HepG2 (cell line): ENCODE measurements around the gene ISCA2. TPM values are rescaled to one million over a fixed set of nuclear protein-coding genes. Genes with fewer than 3 reads are reported as not detected.
"Not testable (repeated sequence)": the region's sequence is repeated elsewhere in the genome, so short reads cannot be mapped to it uniquely, and the experiment has no call there.

Experiments
- ATAC-seq: fragments of 200-7000 bp; cut with Tn5 transposase; 3 replicates; pipeline ENCODE4 v1.9.1; 2020; ENCODE audit warnings: mild to moderate bottlenecking, moderate library complexity
- BruUV-seq: library from RNA; stranded (reverse); fragments of 400-500 nt; replicated peaks from 2 replicates; lab custom pipeline; 2021; lab: Mats Ljungman, UMichigan
- CTCF ChIA-PET: fragments of 300-600 bp; formaldehyde crosslinking; extraction: SDS; loops from one replicate; lab custom pipeline; 2021; ENCODE audit warnings: low total read pairs, inconsistent platforms, low intra/inter-chr PET ratio; lab: Yijun Ruan, JAX
- POLR2A ChIA-PET: fragments of 350-600 bp; sonication (Branson Sonifier 250); formaldehyde crosslinking; loops from one replicate; lab custom pipeline; 2020; ENCODE audit warnings: antibody characterized with exemption, inconsistent platforms; lab: Yijun Ruan, JAX
- DNase-seq: peaks from one replicate; pipeline ENCODE4 v3.0.0-alpha.2; 2015; ENCODE audit warnings: low spot score
- FAIRE-seq: peaks from 3 replicates; lab custom pipeline; 2011; peaks lifted over from hg19 to GRCh38; lab: Jason Lieb, UNC
- H2AFZ ChIP-seq: one replicate; pipeline ENCODE4 v1.6.1; 2011; ENCODE audit warnings: low read length, inconsistent platforms
- H3K27ac ChIP-seq: fragments of 300-600 bp; 3 replicates; pipeline ENCODE4 v1.8.0; 2011; ENCODE audit warnings: mixed run types, mild to moderate bottlenecking, mixed read lengths, low read length, inconsistent platforms; ENCODE audit not compliant: insufficient read depth; ENCODE audit errors: extremely low read length
- H3K27me3 ChIP-seq, 2 experiments: fragments of 200-600 bp in 1 of 2; 2 replicates in 1 of 2; 3 replicates in 1 of 2; pipeline versions ENCODE4 v1.6.0 to v1.8.0; 2011; ENCODE audit warnings: low read length in 2 of 2, mild to moderate bottlenecking in 2 of 2, moderate library complexity in 2 of 2, inconsistent platforms in 1 of 2; ENCODE audit not compliant: insufficient read depth in 2 of 2, control insufficient read depth in 1 of 2
- H3K36me3 ChIP-seq, 2 experiments: fragments of 200-600 bp in 1 of 2; replicated peaks in 1 of 2; 2 replicates in 1 of 2; 3 replicates in 1 of 2; pipeline versions ENCODE4 v1.5.1 to v1.8.0; 2011; ENCODE audit warnings: low read length in 2 of 2, inconsistent platforms in 1 of 2; ENCODE audit not compliant: insufficient read depth in 2 of 2, control insufficient read depth in 1 of 2
- H3K4me1 ChIP-seq: 2 replicates; pipeline ENCODE4 v1.5.1; 2012; ENCODE audit warnings: low read length, inconsistent platforms; ENCODE audit not compliant: insufficient read depth
- H3K4me2 ChIP-seq: 2 replicates; pipeline ENCODE4 v1.6.0; 2011; ENCODE audit warnings: low read depth, low read length, inconsistent platforms
- H3K4me3 ChIP-seq, 3 experiments: fragments of 200-600 bp in 1 of 3; sonication (generic), shearing (Covaris generic) in 1 of 3; replicated peaks in 1 of 3; 2 replicates each; pipeline ENCODE4 v1.5.1; 2011 to 2016; ENCODE audit warnings: low read length in 3 of 3, inconsistent platforms in 2 of 3, low read depth in 2 of 3, mild to moderate bottlenecking in 2 of 3, control low read depth in 1 of 3, mixed read lengths in 1 of 3; ENCODE audit not compliant: insufficient read depth in 1 of 3
- H3K79me2 ChIP-seq: one replicate; pipeline ENCODE4 v1.6.1; 2011; ENCODE audit warnings: low read length, inconsistent platforms; ENCODE audit not compliant: insufficient read depth
- H3K9ac ChIP-seq: 2 replicates; pipeline ENCODE4 v1.6.0; 2011; ENCODE audit warnings: mild to moderate bottlenecking, low read depth, low read length, inconsistent platforms; ENCODE audit not compliant: insufficient read depth
- H3K9me3 ChIP-seq: 2 replicates; pipeline ENCODE4 v1.5.1; 2012; ENCODE audit warnings: mild to moderate bottlenecking, low read length
- H4K20me1 ChIP-seq: 2 replicates; pipeline ENCODE4 v1.6.0; 2011; ENCODE audit warnings: inconsistent platforms, mild to moderate bottlenecking, low read length, moderate library complexity; ENCODE audit not compliant: insufficient read depth
- AHR ChIP-seq: IDR thresholded peaks from 2 replicates; pipeline ENCODE4 v1.6.1; 2018; ENCODE audit warnings: missing genetic modification reagents, missing compliant biosample characterization
- REPIN1 ChIP-seq: sonication (generic); formaldehyde crosslinking; IDR thresholded peaks from 2 replicates; pipeline ENCODE4 v1.8.0; 2022; ENCODE audit warnings: missing genetic modification reagents, low read depth, mild to moderate bottlenecking, borderline replicate concordance
- TP53 ChIP-seq: sonication (generic); formaldehyde crosslinking; conservative IDR thresholded peaks from 2 replicates; pipeline ENCODE4 v1.4.0; 2020; ENCODE audit warnings: missing genetic modification reagents
- ZNF256 ChIP-seq: sonication (generic); formaldehyde crosslinking; conservative IDR thresholded peaks from 2 replicates; pipeline ENCODE4 v1.4.0; 2020; ENCODE audit warnings: missing genetic modification reagents
- ZNF7 ChIP-seq: IDR thresholded peaks from 2 replicates; pipeline ENCODE4 v1.6.1; 2016; ENCODE audit warnings: missing biosample characterization, missing genetic modification reagents
- WGBS: methylation state at CpG from one replicate; pipeline ENCODE4 v1.1.6; 2017; ENCODE audit warnings: low lambda C conversion rate; 5-methylcytosine and 5-hydroxymethylcytosine counted together
- in situ Hi-C: cut with HindIII; loops from 2 replicates; pipeline ENCODE4 v1.10.0; 2017; ENCODE audit warnings: low pct_unique_long_range_greater_than_20kb; ENCODE audit not compliant: extremely low pct_ligation_motif_present
- intact Hi-C: fragments of 100-400 bp; cut with micrococcal nuclease; formaldehyde crosslinking; loops from one replicate; pipeline ENCODE4 v1.10.0; 2022; ENCODE audit not compliant: unreplicated experiment
- polyA plus RNA-seq, 8 experiments: library from polyadenylated mRNA; depleted of rRNA in 3 of 8; stranded (reverse) in 7 of 8; unstranded in 1 of 8; fragments of >200 nt; fragmentation: Illumina TruSeq in 4 of 8; extraction: Trizol in 4 of 8; gene quantifications; 2 replicates each; pipeline versions ENCODE4 v1.2.1 to v1.2.3, GENCODE V29; 2011 to 2016; ENCODE audit warnings: low read depth in 4 of 8, missing spikeins in 1 of 8, mixed read lengths in 1 of 8; ENCODE audit not compliant: insufficient read depth in 1 of 8
- total RNA-seq, 5 experiments: library from RNA; depleted of rRNA; stranded (reverse); fragments of >200 nt; fragmentation: Illumina TruSeq; extraction: Trizol; gene quantifications; 2 replicates each; pipeline ENCODE4 v1.2.3, GENCODE V29; 2016; ENCODE audit warnings: low read depth in 1 of 5
- TF ChIP-seq, protein P1 (sequence below), 2 experiments: sonication (generic) in 1 of 2; formaldehyde crosslinking in 1 of 2; IDR thresholded peaks; 2 replicates each; pipeline versions ENCODE4 v1.4.0 to v1.6.1; 2016 to 2020; ENCODE audit warnings: borderline replicate concordance in 1 of 2, low read depth in 1 of 2, mild to moderate bottlenecking in 1 of 2, missing genetic modification reagents in 1 of 2

ISCA2 gene
- total and polyA plus RNA-seq, 2 of the 13 experiments (the other 11 are each of a cell fraction or from before 2014, with no cell fraction given), result 32.1 to 43.4 TPM

GRCh38 chr14:74535756-74536325 lies 42.3 kb downstream of the ISCA2 start:
- CTCF ChIA-PET, result no interaction called here
- Histone ChIP-seq H3K4me3 (no peak overlapping the region), H3K27me3 (peaks cover 0 to 28% of the 10 kb centered on the region in 2 experiments; a peak in 4 of 5 replicates), H2AFZ (no peak overlapping the region), H3K27ac (no peak overlapping the region), H3K9ac (no peak overlapping the region), H3K79me2 (no peaks in the 10 kb centered on the region), H4K20me1 (no peaks in the 10 kb centered on the region), H3K4me2 (no peak overlapping the region), H3K36me3 (no peaks in the 10 kb centered on the region), H3K4me1 (peaks cover 24% of the 10 kb centered on the region), H3K9me3 (no peaks in the 10 kb centered on the region)
- ATAC-seq (no peak), FAIRE-seq (no peak), DNase-seq (no peak)
- intact Hi-C loops, result no loop called here
- POLR2A ChIA-PET, result no interaction called here
- WGBS, result 63% methylated on average over 4 of the region's 10 CpGs
- in situ Hi-C loops, result no loop called here
- no TSS peak for BruUV-seq
- TF ChIP-seq AHR (CRISPR knock-in tag), result no peak
- TF ChIP-seq ZNF7, result no peak
- TF ChIP-seq REPIN1 (CRISPR knock-in tag), result no peak
- TF ChIP-seq ZNF256 (CRISPR knock-in tag), result no peak
- no peak for TF ChIP-seq TP53 (CRISPR knock-in tag)
- TF ChIP-seq, protein P1, sequence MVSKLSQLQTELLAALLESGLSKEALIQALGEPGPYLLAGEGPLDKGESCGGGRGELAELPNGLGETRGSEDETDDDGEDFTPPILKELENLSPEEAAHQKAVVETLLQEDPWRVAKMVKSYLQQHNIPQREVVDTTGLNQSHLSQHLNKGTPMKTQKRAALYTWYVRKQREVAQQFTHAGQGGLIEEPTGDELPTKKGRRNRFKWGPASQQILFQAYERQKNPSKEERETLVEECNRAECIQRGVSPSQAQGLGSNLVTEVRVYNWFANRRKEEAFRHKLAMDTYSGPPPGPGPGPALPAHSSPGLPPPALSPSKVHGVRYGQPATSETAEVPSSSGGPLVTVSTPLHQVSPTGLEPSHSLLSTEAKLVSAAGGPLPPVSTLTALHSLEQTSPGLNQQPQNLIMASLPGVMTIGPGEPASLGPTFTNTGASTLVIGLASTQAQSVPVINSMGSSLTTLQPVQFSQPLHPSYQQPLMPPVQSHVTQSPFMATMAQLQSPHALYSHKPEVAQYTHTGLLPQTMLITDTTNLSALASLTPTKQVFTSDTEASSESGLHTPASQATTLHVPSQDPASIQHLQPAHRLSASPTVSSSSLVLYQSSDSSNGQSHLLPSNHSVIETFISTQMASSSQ (IDR thresholded peaks at IDR 0.05; ENCODE audit: low read depth), result no peak
- TF ChIP-seq, protein P1 (CRISPR knock-in tag; IDR thresholded peaks at IDR 0.05; ENCODE audit: borderline replicate concordance), result no peak

- H4K20me1 ChIP-seq, BruUV-seq, POLR2A ChIA-PET, H3K36me3 ChIP-seq, in situ Hi-C loops, H3K9me3 ChIP-seq, ATAC-seq, H3K4me3 ChIP-seq, H3K79me2 ChIP-seq, H3K9ac ChIP-seq, CTCF ChIA-PET, intact Hi-C loops, DNase-seq, H3K4me2 ChIP-seq, FAIRE-seq, H2AFZ ChIP-seq, H3K27ac ChIP-seq: not testable (repeated sequence)
- Histone ChIP-seq H3K27me3 (peaks cover 0 to 30% of the 10 kb centered on the region in 2 experiments; a peak in 3 of 5 replicates), H3K4me1 (peaks cover 24% of the 10 kb centered on the region)
- WGBS, result 68% methylated on average over 3 of the region's 3 CpGs
Observed at GRCh38 chr14:74536336-74536735, 42.8 kb downstream of the ISCA2 start.
